Transverse colon (tissue), 4 donors: ENCODE results near the gene ZFHX3. TPM values are rescaled to one million over a fixed set of nuclear protein-coding genes. Genes with fewer than 3 reads are reported as not detected.

Experiments
- DNase-seq: peaks from one replicate; pipeline ENCODE4 v3.0.0-alpha.2; 2019
- H3K27ac ChIP-seq, 4 donors: fragments of 200-600 bp; sonication (generic); 2 replicates each; pipeline ENCODE4 v1.5.1; 2016 to 2018; ENCODE audit warnings: inconsistent platforms in 4 of 4
- H3K27me3 ChIP-seq: fragments of 200-600 bp; sonication (generic); 2 replicates; pipeline ENCODE4 v1.5.1; 2017; ENCODE audit warnings: inconsistent platforms
- H3K36me3 ChIP-seq, 4 donors: fragments of 200-600 bp; sonication (generic); 2 replicates each; pipeline ENCODE4 v1.5.1; 2017 to 2019; ENCODE audit warnings: inconsistent platforms in 4 of 4
- H3K4me1 ChIP-seq, 4 donors: fragments of 200-600 bp; sonication (generic); 2 replicates each; pipeline ENCODE4 v1.5.1; 2017 to 2020; ENCODE audit warnings: inconsistent platforms in 4 of 4
- H3K4me3 ChIP-seq, 4 donors: fragments of 200-600 bp; sonication (generic); 1 replicate in 1 of 4; 2 replicates in 3 of 4; pipeline versions ENCODE4 v1.5.1 to v1.6.1; 2017 to 2019; ENCODE audit warnings: inconsistent platforms in 4 of 4
- H3K9me3 ChIP-seq, 2 donors: fragments of 200-600 bp; sonication (generic); 2 replicates each; pipeline ENCODE4 v1.5.1; 2017 to 2019; ENCODE audit warnings: inconsistent platforms in 2 of 2
- EP300 ChIP-seq: sonication (generic); formaldehyde crosslinking; IDR thresholded peaks from one replicate; pipeline ENCODE4 v1.6.1; 2017; ENCODE audit warnings: antibody characterized with exemption, low read depth
- POLR2A ChIP-seq: fragments of 450-650 bp; IDR thresholded peaks from one replicate; pipeline ENCODE4 v1.6.1; 2016; ENCODE audit warnings: antibody characterized with exemption, mild to moderate bottlenecking, moderate library complexity
- POLR2AphosphoS5 ChIP-seq, 3 donors: sonication (generic); formaldehyde crosslinking; IDR thresholded peaks; one replicate each; pipeline ENCODE4 v1.6.1; 2016; ENCODE audit warnings: antibody characterized with exemption in 3 of 3
- WGBS, 2 donors: methylation state at CpG; one replicate each; pipeline ENCODE4 v1.1.5; 2018; ENCODE audit warnings: low coverage in 1 of 2; 5-methylcytosine and 5-hydroxymethylcytosine counted together
- in situ Hi-C, 4 donors: fragments of 200-750 bp; cut with MboI; loops; one replicate each; pipeline versions ENCODE4 v1.15.0 to v1.15.1; 2017; ENCODE audit warnings: low sequenced_read_pairs in 3 of 4, low pct_ligation_motif_present in 1 of 4, low pct_unique_long_range_greater_than_20kb in 1 of 4
- intact Hi-C: fragments of 100-400 bp; cut with DNase I; formaldehyde crosslinking; loops from one replicate; pipeline ENCODE4 v1.15.1; 2023; ENCODE audit warnings: low total_unique reads
- total RNA-seq, 4 donors: library from RNA; depleted of rRNA; stranded (reverse); fragments of >200 nt; gene quantifications; one replicate each; pipeline ENCODE4 v1.1.0, GENCODE V29; 2016
- TF ChIP-seq, protein P1 (sequence below), 5 experiments: fragments of 200-600 bp in 3 of 5; fragments of 450-650 bp in 2 of 5; sonication (generic) in 3 of 5; IDR thresholded peaks; 1 replicate in 2 of 5; 2 replicates in 3 of 5; pipeline ENCODE4 v1.5.1; 2016 to 2017; ENCODE audit warnings: antibody characterized with exemption in 5 of 5, inconsistent platforms in 3 of 5, mild to moderate bottlenecking in 2 of 5, moderate library complexity in 1 of 5

The ZFHX3 gene
- total RNA-seq, 4 donors from 2014 or later: 12.3 to 23.7 (median 15.3) TPM

DNA sequence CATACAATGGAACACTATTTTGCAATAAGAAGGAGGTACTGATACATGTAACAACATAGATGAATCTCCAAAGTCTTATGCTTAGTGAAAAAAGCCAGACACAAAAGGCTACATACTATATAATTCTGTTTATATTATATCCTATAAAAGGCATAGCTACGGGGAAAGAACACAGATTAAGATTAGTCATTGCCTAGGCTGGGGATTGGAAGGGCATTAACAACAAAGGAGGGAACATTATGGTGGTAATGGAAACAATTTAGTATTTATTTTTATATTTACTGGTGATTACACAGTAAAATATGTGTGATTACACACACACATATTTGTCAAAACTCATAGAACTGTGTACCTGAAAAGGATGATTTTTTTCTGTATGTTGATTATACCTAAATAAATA is 278.1 kb downstream of the ZFHX3 start:
- intact Hi-C loops: loop anchor here (5.0 kb wide), 1 partner anchor 767 kb away; no protein-coding TSS in a partner anchor
- no peaks in the 10 kb centered on the region for H3K36me3 ChIP-seq
- DNase-seq: no peak
- H3K27ac ChIP-seq: no peak overlapping the region
- TF ChIP-seq POLR2AphosphoS5 (IDR thresholded peaks at IDR 0.05) (no peak), EP300 (no peak), POLR2A (no peak)
- TF ChIP-seq, protein P1, sequence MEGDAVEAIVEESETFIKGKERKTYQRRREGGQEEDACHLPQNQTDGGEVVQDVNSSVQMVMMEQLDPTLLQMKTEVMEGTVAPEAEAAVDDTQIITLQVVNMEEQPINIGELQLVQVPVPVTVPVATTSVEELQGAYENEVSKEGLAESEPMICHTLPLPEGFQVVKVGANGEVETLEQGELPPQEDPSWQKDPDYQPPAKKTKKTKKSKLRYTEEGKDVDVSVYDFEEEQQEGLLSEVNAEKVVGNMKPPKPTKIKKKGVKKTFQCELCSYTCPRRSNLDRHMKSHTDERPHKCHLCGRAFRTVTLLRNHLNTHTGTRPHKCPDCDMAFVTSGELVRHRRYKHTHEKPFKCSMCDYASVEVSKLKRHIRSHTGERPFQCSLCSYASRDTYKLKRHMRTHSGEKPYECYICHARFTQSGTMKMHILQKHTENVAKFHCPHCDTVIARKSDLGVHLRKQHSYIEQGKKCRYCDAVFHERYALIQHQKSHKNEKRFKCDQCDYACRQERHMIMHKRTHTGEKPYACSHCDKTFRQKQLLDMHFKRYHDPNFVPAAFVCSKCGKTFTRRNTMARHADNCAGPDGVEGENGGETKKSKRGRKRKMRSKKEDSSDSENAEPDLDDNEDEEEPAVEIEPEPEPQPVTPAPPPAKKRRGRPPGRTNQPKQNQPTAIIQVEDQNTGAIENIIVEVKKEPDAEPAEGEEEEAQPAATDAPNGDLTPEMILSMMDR (IDR thresholded peaks at IDR 0.05): no peak
- no peaks in the 10 kb centered on the region for H3K9me3 ChIP-seq
- in situ Hi-C loops: no loop called here
- H3K4me1 ChIP-seq: no peaks in the 10 kb centered on the region
- WGBS, 2 donors: 79 to 93% methylated on average over 1 of the region's 1 CpG
- no peaks in the 10 kb centered on the region for H3K27me3 ChIP-seq
- no peak overlapping the region for H3K4me3 ChIP-seq

DNA sequence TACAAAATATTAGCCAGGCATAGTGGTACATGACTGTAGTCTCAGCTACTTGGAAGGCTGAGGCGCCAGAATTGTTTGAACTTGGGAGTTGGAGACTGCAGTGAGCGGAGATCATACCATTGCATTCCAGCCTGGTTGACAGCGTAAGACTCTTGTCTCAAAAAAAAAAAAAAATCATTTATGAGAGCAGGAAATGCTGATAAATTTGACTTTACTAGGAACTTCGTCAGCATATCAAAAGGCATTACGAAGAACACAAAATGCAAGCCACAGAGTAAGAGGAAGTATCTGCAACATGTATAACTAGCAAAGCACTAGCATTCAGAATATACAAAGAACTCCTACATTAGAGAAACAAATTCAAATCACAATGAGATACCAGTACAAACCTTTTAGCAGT is 279.3 kb downstream of the ZFHX3 start:
- no peaks in the 10 kb centered on the region for H3K27me3 ChIP-seq
- no peak overlapping the region for H3K27ac ChIP-seq
- no peak for TF ChIP-seq EP300
- TF ChIP-seq POLR2A: no peak
- TF ChIP-seq POLR2AphosphoS5 (IDR thresholded peaks at IDR 0.05): no peak
- intact Hi-C loops (loop anchor here (5.0 kb wide), 1 partner anchor 769 kb away; no protein-coding TSS in a partner anchor), in situ Hi-C loops (no loop called here)
- H3K4me1 ChIP-seq: no peaks in the 10 kb centered on the region
- DNase-seq: no peak
- no peak overlapping the region for H3K4me3 ChIP-seq
- WGBS, 2 donors: 79 to 91% methylated on average over 5 of the region's 5 CpGs
- no peaks in the 10 kb centered on the region for H3K9me3 ChIP-seq
- no peaks in the 10 kb centered on the region for H3K36me3 ChIP-seq

DNA sequence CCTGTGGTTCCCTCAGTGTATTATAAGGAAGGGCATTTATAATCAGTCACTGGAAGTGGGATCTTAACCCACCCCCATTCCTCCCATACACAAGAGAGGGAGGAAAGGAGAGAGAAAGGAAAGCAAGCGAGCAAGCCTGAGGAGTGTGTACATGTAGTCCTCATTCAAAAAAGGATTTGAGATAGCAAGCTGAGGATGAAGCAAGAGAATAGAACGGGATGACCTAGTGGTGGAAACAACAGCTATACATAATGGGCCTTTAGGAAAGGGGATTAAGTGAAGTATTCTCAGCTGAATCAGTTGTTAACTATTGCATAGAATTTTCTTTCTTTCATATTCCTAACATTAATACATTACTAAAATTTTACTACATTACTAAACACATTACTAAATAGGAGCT is 281.4 kb downstream of the ZFHX3 start:
- H3K4me3 ChIP-seq: no peak overlapping the region
- no peaks in the 10 kb centered on the region for H3K4me1 ChIP-seq
- H3K9me3 ChIP-seq: no peaks in the 10 kb centered on the region
- H3K36me3 ChIP-seq: no peaks in the 10 kb centered on the region
- no peak for TF ChIP-seq POLR2AphosphoS5 (IDR thresholded peaks at IDR 0.05)
- no peak for TF ChIP-seq POLR2A
- TF ChIP-seq, protein P1 (IDR thresholded peaks at IDR 0.05): no peak
- no peak for TF ChIP-seq EP300
- in situ Hi-C loops (no loop called here), intact Hi-C loops (loop anchor here (5.0 kb wide), 1 partner anchor 771 kb away; no protein-coding TSS in a partner anchor)
- WGBS, 2 donors: 83 to 92% methylated on average over 2 of the region's 2 CpGs
- DNase-seq: no peak
- H3K27me3 ChIP-seq: no peaks in the 10 kb centered on the region
- H3K27ac ChIP-seq: no peak overlapping the region

DNA sequence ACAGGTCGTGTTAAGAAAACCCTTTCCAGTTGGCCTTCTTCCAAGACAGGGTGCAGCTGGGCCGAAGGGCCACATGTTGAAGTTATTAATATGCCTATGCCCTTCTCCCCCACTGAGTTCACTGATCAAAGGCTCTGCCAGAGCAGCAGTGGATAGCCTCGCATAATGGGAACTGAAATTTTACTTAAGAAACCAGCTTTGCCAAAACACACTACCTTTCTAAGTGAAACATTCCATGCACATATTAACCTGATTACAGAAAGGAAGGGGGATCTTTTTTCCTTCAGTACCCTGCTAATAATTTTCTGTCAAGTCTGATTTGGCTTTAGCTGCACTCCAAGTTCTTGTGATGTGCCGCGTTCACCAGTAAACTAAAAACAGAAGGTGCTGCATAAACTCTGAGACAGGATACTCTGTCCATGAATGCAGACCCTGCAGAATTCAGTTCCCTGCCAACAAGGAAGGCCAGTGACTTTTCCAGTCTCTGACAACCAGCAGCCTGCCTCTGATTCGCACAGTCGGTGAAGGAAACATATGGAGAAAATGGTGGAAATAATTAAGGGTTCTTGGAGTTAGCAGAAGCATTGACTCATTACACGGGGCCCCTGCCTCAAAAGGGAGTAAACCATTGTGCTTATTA is 283.8 kb downstream of the ZFHX3 start:
- no peak overlapping the region for H3K27ac ChIP-seq
- H3K9me3 ChIP-seq: no peaks in the 10 kb centered on the region
- 64 to 67% methylated on average over 5 to 8 of the region's 8 CpGs for WGBS, 2 donors
- H3K27me3 ChIP-seq: no peaks in the 10 kb centered on the region
- DNase-seq: no peak
- intact Hi-C loops (no loop called here), in situ Hi-C loops (no loop called here)
- no peak overlapping the region for H3K4me3 ChIP-seq
- TF ChIP-seq, protein P1 (IDR thresholded peaks at IDR 0.05): no peak
- TF ChIP-seq POLR2AphosphoS5 (IDR thresholded peaks at IDR 0.05): no peak
- TF ChIP-seq POLR2A: no peak
- no peak for TF ChIP-seq EP300
- H3K36me3 ChIP-seq: no peaks in the 10 kb centered on the region
- H3K4me1 ChIP-seq: no peaks in the 10 kb centered on the region

DNA sequence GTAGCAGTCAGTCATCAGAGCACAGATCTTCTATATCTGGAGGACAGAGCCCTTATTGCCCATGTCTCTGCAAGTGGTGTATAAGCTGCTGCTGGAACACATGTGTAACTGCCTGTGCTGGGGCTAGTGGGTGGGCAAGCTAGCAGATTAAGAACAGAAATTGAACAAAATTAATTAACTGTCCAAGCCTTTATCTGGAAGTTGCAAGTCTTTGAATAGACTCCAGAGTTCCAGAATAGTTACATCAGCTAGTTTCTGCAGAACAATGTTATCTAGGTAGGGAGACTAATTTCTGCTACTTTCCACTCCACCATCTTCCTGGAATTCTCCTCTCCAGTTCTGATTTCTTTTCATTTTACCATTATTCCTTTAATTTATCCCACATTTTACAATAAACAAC is 287.3 kb downstream of the ZFHX3 start:
- Histone ChIP-seq H3K27ac (no peak overlapping the region), H3K9me3 (peaks cover 0 to 11% of the 10 kb centered on the region in 2 donors), H3K4me3 (no peak overlapping the region), H3K4me1 (no peaks in the 10 kb centered on the region), H3K27me3 (no peaks in the 10 kb centered on the region), H3K36me3 (no peaks in the 10 kb centered on the region)
- in situ Hi-C loops (no loop called here), intact Hi-C loops (no loop called here)
- no peak for DNase-seq
- no peak for TF ChIP-seq POLR2AphosphoS5 (IDR thresholded peaks at IDR 0.05)
- no peak for TF ChIP-seq POLR2A
- TF ChIP-seq, protein P1 (IDR thresholded peaks at IDR 0.05): no peak
- no peak for TF ChIP-seq EP300
